ENCODE results near the gene RNLS. TPM values are rescaled to one million over a fixed set of nuclear protein-coding genes. Genes with fewer than 3 reads are reported as not detected.
A peak's percentile ranks its signal among the peaks of the same experiment; 100 is the strongest.

RNLS gene
- total and polyA plus RNA-seq, 3 donors from 2014 or later, result 13.0 to 27.4 (median 27.1) TPM

DNA sequence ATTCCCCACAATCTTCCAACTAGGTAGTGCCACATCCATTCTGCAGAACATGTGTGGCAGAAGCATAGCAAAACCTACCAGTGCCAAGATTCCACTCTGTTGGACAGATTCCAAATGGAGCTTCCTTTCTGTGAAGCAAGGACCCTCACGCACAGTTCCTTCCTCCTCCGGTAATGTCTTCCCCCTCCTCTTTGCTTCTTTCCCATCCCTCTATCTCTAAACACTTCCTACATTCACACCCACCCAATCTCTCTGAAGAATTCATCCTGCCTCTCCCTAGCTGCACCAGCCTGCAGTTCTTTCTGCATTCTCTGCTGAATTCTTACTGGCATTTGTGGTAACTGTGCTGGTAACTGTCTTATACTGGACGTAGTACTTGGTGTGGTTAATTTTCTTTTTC lies 124.9 kb downstream of the RNLS start:
- Histone ChIP-seq H3K4me3 (no peak overlapping the region), H3K27ac (peak overlapping the region in 1 of 2 donors; percentile 44), H3K9me3 (no peaks in the 10 kb centered on the region), H3K4me1 (no peaks in the 10 kb centered on the region), H3K36me3 (ENCODE audit: low read depth, missing control alignments) (no peaks in the 10 kb centered on the region), H3K27me3 (no peaks in the 10 kb centered on the region)
- DNase-seq, result no peak
- intact Hi-C loops (cut with DNase I; ENCODE audit: low total_unique reads), result no loop called here
- TF ChIP-seq CTCF (IDR thresholded peaks at IDR 0.05) (no peak), POLR2A (IDR thresholded peaks at IDR 0.05) (no peak)
- 63 to 66% methylated on average over 3 of the region's 3 CpGs for WGBS, 2 donors

DNA sequence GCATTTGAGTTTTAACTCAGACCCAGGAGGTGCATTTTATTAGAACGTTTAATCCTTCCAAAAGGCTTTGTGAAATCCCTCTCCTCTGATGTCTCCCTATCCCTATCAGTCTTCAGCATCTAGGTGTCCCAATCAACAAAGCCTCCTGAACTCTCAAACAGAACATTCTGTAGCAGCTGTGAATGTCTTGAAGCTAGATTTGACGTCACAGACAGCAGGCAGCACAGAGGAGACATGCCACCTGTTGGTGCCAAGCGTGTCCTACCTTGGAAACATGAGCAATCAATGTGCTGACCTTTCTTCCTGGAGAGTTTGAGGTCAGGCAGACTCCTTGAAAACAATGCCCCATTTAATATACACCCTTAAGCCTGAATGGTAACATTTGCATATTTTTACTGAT lies 125.5 kb downstream of the RNLS start:
- Histone ChIP-seq H3K27ac (no peak overlapping the region), H3K4me1 (no peaks in the 10 kb centered on the region), H3K9me3 (no peaks in the 10 kb centered on the region), H3K4me3 (no peak overlapping the region), H3K36me3 (ENCODE audit: low read depth, missing control alignments) (no peaks in the 10 kb centered on the region), H3K27me3 (no peaks in the 10 kb centered on the region)
- WGBS, 2 donors, result 69 to 73% methylated on average over 3 of the region's 3 CpGs
- intact Hi-C loops (cut with DNase I; ENCODE audit: low total_unique reads), result no loop called here
- TF ChIP-seq POLR2A (IDR thresholded peaks at IDR 0.05) (no peak), CTCF (IDR thresholded peaks at IDR 0.05) (no peak)
- DNase-seq, result no peak

- no peaks in the 10 kb centered on the region for H3K27me3 ChIP-seq
- 72 to 80% methylated on average over 3 of the region's 3 CpGs for WGBS, 2 donors
- intact Hi-C loops (cut with DNase I; ENCODE audit: low total_unique reads), result no loop called here
Measured at GRCh38 chr10:88456730-88457129, 126.4 kb downstream of the RNLS start.

GRCh38 chr10:88455831-88456230 lies 127.3 kb downstream of the RNLS start:
- no peak for DNase-seq
- TF ChIP-seq POLR2A (IDR thresholded peaks at IDR 0.05) (no peak), CTCF (IDR thresholded peaks at IDR 0.05) (no peak)
- Histone ChIP-seq H3K4me1 (peaks cover 3% of the 10 kb centered on the region), H3K27ac (peak overlapping the region in 1 of 2 donors; percentile 69), H3K9me3 (no peaks in the 10 kb centered on the region), H3K4me3 (no peak overlapping the region), H3K36me3 (ENCODE audit: low read depth, missing control alignments) (no peaks in the 10 kb centered on the region), H3K27me3 (no peaks in the 10 kb centered on the region)
- intact Hi-C loops (cut with DNase I; ENCODE audit: low total_unique reads), result no loop called here
- WGBS, 2 donors, result 44 to 62% methylated on average over 2 of the region's 2 CpGs

More at GRCh38 chr10:88456730-88457129, 126.4 kb downstream of the RNLS start:
- Histone ChIP-seq H3K4me3 (no peak overlapping the region), H3K9me3 (no peaks in the 10 kb centered on the region), H3K4me1 (no peaks in the 10 kb centered on the region), H3K36me3 (ENCODE audit: low read depth, missing control alignments) (no peaks in the 10 kb centered on the region), H3K27ac (peak overlapping the region in 1 of 2 donors; percentile 69)
- no peak for DNase-seq
- TF ChIP-seq CTCF (IDR thresholded peaks at IDR 0.05) (no peak), POLR2A (IDR thresholded peaks at IDR 0.05) (no peak)

DNA sequence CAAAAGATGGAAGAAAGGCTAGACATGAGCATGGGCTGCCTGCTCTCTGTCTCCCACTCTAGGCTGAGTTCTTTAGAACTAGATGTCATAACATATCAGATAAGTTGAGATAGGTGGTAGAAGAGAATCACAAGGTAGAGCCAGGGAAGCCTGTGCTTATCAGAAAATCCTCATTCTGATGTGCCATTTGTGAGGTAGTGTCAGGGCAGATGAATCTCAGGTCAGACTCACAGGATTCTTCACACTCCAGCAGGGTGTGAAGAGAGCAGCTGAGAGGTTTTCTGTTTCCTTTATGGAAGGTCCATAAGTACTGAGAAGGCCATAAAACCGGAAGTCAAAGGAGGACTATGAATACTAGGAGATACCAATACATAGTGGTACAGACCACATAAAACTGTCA lies 132.9 kb downstream of the RNLS start:
- no peak for TF ChIP-seq CTCF (IDR thresholded peaks at IDR 0.05)
- TF ChIP-seq POLR2A (IDR thresholded peaks at IDR 0.05), result no peak
- H3K36me3 ChIP-seq (ENCODE audit: low read depth, missing control alignments), result no peaks in the 10 kb centered on the region
- peak overlapping the region; percentile 68 to 70 for H3K27ac ChIP-seq
- no peaks in the 10 kb centered on the region for H3K27me3 ChIP-seq
- intact Hi-C loops (cut with DNase I; ENCODE audit: low total_unique reads), result no loop called here
- no peaks in the 10 kb centered on the region for H3K9me3 ChIP-seq
- no peak overlapping the region for H3K4me3 ChIP-seq
- DNase-seq, result no peak
- WGBS, 2 donors, result 77 to 84% methylated on average over 1 of the region's 1 CpG
- H3K4me1 ChIP-seq, result peaks cover 14% of the 10 kb centered on the region

Measured in testis (tissue), 3 donors.